Suppressor macrophage treated with lipopolysaccharide for 4 hours (primary cell): Measurements from ENCODE around the gene TNC.

ENCODE experiments used
- DNase-seq: peaks from one replicate; pipeline ENCODE4 v3.0.0-alpha.2; 2020

Gene TNC

DNA sequence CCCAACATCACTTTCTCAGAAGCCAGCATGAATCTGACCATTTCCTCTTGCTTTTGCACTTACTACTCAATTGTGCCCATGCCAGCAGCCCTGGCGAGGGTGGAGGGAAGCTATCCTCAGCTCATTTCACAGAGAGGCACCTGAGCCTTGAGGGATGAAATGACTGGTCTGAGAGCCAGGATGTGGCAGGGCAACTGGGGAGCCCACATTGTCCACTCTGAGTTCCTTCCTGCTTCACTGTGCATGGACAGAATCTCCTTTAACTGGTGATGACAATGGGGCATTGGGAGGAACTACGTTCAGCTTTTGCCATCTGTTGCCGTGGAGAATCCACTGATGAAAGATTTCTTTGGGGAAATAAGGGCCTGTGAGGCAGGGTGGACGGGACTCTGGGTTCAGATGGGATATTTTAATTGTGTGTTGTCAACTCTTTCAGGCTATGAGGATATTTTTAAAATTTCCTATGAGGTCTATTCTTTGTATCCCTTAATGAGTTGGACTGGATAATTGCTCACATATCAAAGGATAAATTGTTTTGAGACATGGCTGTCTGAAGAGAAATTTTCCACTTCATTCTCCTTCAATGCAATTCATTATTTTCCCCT lies 78.3 kb downstream of the TNC start:
- no peak for DNase-seq

GRCh38 chr9:115038178-115038577 lies 79.8 kb downstream of the TNC start:
- no peak for DNase-seq

GRCh38 chr9:115036691-115037090 lies 81.3 kb downstream of the TNC start:
- no peak for DNase-seq

DNA sequence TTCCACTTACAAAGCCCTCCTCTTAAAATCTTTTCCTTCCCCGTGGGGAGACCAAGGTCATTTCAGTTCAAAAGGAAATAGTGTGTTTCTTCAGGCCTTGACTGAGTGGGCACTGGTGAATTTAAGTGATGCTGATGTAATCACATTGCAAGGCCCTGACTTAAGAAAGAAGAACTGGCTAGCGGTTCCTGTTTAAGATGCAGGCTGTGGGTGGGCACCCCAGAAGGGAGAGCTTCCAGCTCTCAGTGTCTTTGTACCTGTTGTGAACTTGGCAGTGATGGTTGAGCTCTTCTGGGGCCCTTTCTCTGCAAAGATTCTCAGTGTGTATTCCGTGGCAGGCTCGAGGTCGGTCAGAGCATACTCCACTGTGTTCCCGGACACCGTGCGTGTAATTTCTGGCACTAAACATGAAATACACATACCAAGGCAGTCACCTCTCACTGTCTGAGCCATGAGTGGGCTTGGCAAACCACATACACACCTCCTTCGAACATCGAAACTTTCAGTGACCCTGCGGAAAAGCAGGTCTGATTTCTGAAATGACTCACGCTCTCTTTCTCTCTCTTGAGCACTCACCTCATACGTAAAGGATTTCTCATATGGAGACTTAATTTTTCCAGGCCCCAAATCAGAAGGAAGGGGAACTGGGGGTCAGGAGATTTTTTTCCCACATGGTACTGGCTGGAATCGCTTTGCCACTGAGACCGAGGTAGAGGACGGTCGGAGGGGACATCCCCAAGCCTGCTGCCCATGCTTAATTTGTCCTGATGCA lies 81.9 kb downstream of the TNC start:
- peak; percentile 84 for DNase-seq

DNA sequence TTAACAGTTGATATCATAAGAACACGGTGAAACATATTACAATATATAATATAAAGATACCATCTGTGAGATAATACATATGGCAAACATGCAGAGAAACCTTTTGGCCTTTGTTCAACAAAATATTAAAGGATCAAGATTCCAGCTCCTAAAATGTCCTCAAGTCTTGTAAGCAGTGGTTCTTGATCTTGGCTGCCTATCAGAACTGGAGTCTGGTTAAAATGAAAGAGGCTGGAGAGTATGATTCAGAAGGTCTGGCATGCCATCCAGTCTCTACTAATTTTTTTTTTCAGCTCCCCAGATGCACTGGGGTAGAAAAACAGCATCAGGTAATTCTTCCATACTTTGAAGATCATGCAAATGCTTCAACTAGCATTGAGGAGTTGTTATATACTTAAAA lies 83.2 kb downstream of the TNC start:
- no peak for DNase-seq

DNA sequence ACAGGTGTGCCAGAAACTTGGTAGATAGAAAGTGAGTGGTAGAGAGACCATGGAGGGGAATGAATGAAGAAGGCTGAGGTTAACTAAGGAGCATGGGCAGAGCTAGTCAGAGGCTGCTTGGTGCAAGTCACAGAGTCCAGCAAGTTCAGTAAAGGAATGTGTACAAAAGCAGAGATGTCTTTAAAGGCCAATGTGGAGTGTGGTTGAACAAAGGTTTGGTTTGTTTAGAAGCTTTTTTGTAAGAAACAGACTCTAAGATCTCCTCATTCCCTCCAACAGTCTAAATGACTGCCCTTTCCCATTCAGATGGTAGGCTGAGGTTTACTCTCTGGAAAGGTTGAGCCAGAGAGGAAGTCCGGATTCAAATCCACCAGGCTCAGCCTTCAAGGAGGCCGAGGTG lies 84.2 kb downstream of the TNC start:
- DNase-seq, result no peak

DNA sequence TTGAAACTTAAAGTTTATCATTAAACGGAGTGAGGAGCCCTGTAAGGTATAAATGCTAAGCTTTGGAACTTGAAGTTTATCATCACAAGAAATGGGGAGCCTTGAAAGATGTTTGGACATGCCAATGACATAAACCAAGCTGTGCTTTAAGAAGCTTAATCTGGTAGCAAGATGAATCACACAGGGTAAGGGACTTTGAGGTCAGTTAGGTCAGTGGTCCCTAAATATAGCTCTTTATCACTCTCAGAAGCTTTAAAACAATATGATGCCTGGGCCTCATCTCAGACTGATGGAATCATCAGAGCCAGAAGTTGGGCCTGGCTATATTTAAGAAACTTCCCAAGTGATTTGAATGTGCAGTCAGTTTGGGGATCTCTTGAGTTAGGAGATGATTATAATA lies 85.7 kb downstream of the TNC start:
- DNase-seq, result no peak

GRCh38 chr9:115030006-115030405 lies 88.0 kb downstream of the TNC start:
- no peak for DNase-seq

- no peak for DNase-seq
Measured at GRCh38 chr9:115025721-115026120, 92.2 kb downstream of the TNC start.

GRCh38 chr9:115024925-115025535 lies 92.9 kb downstream of the TNC start:
- DNase-seq, result no peak

- DNase-seq, result no peak
Measured at GRCh38 chr9:115022760-115023434, 95.1 kb downstream of the TNC start.

GRCh38 chr9:115018547-115019435 lies 99.2 kb downstream of the TNC start:
- DNase-seq, result no peak

DNA sequence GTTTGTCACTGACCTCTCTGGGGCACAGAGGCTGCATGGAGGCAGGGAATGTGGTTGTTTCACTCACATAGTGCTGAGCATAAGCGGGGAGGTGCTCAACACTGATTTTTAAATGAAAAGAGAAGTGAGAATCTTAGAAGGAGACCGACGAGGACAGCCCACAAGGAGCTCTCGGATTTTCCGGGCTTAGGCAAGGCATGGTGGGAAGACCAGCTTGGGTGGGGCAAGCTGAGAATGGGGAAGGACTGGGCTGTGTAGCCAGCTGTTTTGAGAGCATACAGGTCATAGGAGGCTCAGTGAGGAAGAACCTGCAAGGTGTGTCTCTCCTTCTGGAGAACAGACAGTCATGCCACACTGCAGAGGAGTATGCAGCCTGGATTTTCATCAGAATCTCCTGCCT lies 101.6 kb downstream of the TNC start:
- DNase-seq, result peak; percentile 91

DNA sequence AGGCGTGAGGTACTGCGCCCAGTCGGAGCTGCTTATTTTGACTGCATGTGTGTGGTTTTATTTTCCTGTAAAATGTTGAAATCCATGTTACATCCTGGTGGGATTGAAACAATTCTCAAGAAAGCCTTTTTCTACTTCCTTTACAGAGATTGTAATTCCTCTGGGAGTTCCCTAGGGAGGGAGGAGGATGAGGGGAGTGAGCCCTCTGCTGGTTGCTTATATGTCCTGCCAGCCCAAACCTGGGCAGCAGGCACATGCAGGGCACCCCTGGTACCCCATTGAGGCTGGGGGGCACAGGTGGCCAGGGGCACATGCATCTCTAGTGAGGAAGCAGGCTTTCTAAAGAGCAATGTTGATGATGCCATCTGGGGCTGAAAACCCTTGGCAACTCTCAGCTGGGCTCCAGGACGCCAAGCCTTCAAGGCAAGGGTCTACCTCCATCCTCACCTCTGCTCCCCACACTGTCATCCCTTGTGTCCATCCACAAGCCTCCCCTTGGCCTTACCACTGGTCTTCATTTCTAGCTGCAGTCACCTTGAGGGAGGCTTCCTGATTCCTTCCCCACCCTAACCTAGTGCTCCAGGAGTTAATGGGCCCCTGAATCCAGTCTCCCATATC lies 102.8 kb downstream of the TNC start:
- DNase-seq, result peak; percentile 51

- DNase-seq, result no peak
Measured at GRCh38 chr9:115014438-115014837, 103.5 kb downstream of the TNC start.

DNA sequence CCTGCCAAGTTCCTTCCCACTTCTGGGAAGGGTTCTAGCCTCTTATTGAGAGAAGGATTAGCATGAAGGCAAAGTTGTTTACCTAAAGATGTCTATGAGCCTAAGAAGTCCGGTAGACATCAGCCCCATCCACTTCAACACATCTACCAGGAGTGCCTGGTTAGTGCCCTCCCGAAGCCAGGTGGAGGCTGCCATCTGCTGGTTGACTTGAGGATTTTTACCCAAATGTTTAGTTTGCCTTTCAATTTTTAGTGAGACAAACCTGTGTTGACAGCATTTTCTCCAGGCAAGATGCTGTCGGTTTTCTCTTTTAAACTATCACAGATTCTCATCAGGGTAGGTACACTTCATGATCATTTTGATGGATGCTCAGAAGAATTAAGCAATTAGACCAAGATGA lies 104.0 kb downstream of the TNC start:
- peak; percentile 87 for DNase-seq

- DNase-seq, result no peak
Measured at GRCh38 chr9:115012486-115012885, 105.5 kb downstream of the TNC start.

DNA sequence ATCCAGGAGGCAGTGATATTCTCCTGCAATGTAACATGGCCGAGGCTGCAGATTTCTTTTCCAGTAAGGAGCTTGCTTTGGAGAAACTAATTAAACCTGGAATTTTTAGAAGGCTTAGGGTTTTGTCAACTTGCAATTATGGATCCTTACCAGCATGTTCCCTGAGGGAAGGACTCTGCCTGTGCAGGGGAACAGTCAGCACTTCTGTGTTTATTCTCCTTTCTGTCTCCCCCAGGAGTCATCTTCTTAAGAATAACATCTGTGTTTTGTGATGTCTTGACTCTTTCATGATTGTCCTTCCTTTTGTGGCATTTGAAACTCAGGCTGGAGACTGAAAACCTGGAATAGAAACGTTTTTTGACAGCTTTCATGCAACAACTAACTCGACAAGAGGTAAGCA lies 107.1 kb downstream of the TNC start:
- no peak for DNase-seq

DNA sequence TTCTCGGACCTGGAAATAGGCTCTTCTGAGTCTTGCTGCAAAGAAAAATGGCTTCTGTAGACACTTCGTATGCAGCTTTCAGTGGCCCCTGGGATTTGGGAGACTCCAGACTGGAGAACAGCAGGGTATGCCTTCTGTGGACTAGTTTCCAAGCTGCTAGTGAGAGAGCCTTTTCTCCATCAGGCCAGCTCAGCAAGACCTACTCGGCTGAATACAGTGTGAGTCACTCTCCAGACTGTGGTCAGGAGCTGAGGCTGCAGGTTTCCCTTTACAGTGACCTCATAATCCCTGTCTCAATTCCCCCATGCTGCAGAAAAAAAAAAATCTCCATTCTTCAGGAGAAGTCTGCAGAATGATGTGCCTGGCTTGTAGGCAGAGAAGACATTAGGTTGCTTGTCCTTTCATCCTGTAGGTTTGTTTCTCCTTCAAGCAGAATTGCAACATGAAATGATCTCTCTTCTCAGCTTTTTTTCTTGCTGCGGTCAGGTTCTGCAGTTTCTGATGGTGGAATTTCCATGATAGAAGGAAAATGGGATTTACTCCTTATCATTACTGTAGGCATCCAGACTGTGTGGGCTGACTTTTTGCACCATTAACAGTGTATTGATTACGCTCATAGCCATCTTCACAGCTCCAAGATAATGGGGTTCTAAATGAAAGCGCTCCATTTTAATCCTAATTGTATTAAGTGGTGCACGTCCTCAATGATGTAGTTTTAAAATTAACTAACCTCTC lies 109.3 kb downstream of the TNC start:
- DNase-seq, result peak; percentile 92

- DNase-seq, result peak; percentile 97
Measured at GRCh38 chr9:115006660-115007059, 111.3 kb downstream of the TNC start.

- DNase-seq, result peak; percentile 14
Measured at GRCh38 chr9:115005322-115005721, 112.6 kb downstream of the TNC start.

DNA sequence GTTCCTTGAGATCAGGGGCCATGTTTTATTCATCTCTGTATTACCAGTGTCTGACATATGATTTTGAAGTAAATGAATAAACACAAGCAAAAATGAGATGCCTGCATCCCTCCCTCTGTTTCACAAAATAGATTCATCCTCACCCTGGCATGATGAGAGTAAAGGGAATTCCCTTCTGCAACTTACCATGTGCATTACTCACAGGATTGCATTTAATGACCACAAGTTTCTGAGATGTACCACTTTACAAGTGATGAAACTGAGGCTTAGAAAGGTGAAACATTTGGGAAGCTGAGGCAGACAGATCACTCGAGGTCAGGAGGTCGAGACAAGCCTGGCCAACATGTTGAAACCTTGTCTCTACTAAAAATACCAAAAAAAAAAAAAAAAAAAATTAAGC lies 113.4 kb downstream of the TNC start:
- DNase-seq, result peak; percentile 88
